Spinal cord (tissue), 10 donors: ENCODE measurements around the gene SLC6A17. TPM values are rescaled to one million over a fixed set of nuclear protein-coding genes. Genes with fewer than 3 reads are reported as not detected.
A peak's percentile ranks its signal among the peaks of the same experiment; 100 is the strongest.

ENCODE experiments used
- DNase-seq, 6 donors: peaks; one replicate each; pipeline versions ENCODE4 v3.0.0 to v3.0.0-alpha.2; 2013 to 2015; ENCODE audit warnings: low spot score in 6 of 6, low read depth in 4 of 6
- H3K27ac ChIP-seq: one replicate; pipeline ENCODE4 v1.5.1; 2013; ENCODE audit warnings: low read depth, low read length, control low read depth
- H3K27me3 ChIP-seq: one replicate; pipeline ENCODE4 v1.6.1; 2013; ENCODE audit warnings: low read length; ENCODE audit not compliant: control insufficient read depth, insufficient read depth
- H3K36me3 ChIP-seq: one replicate; pipeline ENCODE4 v1.6.1; 2013; ENCODE audit warnings: low read length; ENCODE audit not compliant: control insufficient read depth, insufficient read depth
- H3K4me1 ChIP-seq: one replicate; pipeline ENCODE4 v1.6.1; 2013; ENCODE audit warnings: low read length; ENCODE audit not compliant: control insufficient read depth, insufficient read depth
- H3K4me3 ChIP-seq: one replicate; pipeline ENCODE4 v1.5.1; 2013; ENCODE audit warnings: low read depth, low read length, control low read depth
- H3K9me3 ChIP-seq: one replicate; pipeline ENCODE4 v1.6.1; 2013; ENCODE audit warnings: low read length; ENCODE audit not compliant: control insufficient read depth, insufficient read depth
- WGBS: methylation state at CpG from one replicate; pipeline ENCODE4 v1.1.5; 2013; ENCODE audit warnings: missing lambda C conversion rate; ENCODE audit not compliant: insufficient coverage; 5-methylcytosine and 5-hydroxymethylcytosine counted together
- long read RNA-seq, 4 donors: transcript quantifications; one replicate each; lab custom pipeline, GENCODE V29; 2026
- polyA plus RNA-seq, 2 donors: library from polyadenylated mRNA; unstranded; fragments of 120-200 nt; gene quantifications; one replicate each; pipeline ENCODE4 v1.2.1, GENCODE V29; 2013; ENCODE audit not compliant: insufficient read length in 2 of 2
- total RNA-seq, 2 donors: library from RNA; depleted of rRNA in 1 of 2; stranded (reverse); fragments of 120-200 nt in 1 of 2; fragments of >200 nt in 1 of 2; gene quantifications; one replicate each; pipeline versions ENCODE4 v1.2.3 to v1.2.4, GENCODE V29; 2013 to 2014
- donor health status: healthy.

SLC6A17 gene
- total RNA-seq (10 to 100 TPM in 1 of 2 donors, 1 to 10 TPM in 1; 2.6 to 10.4 TPM), polyA plus RNA-seq (10 to 100 TPM; 16.6 to 18.9 TPM)
- long read RNA-seq, donor 1: 0 reads
- long read RNA-seq, donor 2: 0 reads
- long read RNA-seq, donor 3: 0 reads
- long read RNA-seq, donor 4: 0 reads

DNA sequence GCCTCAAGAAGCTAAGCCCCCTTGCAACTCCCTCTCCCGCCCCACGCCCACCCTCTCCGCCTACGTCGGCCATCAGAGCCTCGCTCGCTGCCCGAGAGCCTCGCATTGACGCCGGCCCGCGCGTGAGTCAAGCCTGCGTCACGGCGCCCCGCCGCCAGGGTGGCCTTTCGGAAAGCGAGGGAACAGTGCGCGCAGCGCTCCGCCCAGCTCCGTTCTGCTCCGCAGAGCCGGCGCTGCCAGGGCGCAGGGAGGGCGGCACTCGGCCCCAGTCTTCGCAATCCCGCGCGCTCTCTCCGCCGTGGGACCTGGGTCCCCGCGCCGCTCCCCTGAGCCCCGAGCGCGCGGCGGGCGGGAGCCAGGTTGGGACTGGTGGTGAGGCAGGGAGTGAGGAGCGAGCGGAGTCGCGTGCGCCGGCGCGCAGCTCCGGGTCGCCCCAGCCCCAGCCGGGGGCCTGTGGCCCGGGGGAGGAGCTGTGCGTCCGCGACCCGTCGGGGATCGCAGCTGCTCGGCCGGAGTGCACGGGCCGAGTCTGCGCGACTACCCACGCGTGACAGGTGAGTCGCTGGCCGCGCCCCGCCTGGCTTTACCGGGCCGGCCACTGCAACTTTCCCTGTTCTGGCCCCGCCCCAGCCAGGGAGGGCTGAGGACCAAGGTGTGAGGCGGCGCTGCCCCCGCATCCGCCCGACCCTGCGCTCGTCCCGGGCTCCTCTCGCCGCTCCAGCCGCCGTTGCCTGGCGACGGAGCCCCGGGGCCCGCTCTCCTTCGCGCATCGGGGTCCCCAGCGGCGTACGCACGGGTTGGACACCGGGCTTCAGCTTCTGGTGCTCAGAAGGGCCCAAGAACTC lies at the start of gene SLC6A17:
Gene SLC6A17, plus strand, starts transcription at position 165 of the 845 bp plus-strand sequence. CDS start 16,436 bp downstream, outside the sequence.
- H3K27me3 ChIP-seq: peaks cover 53% of the 10 kb centered on the region
- under 1% methylated on average over 104 of the region's 104 CpGs for WGBS
- no peak within 1 kb of the TSS for H3K27ac ChIP-seq
- H3K9me3 ChIP-seq: no peaks in the 10 kb centered on the region
- H3K36me3 ChIP-seq: no peaks in the 10 kb centered on the region
- peak within 1 kb of the TSS; percentile 0 for H3K4me3 ChIP-seq
- peaks cover 14% of the 10 kb centered on the region for H3K4me1 ChIP-seq
- DNase-seq: peak in 2 of 6 donors; percentile 74 to 88

GRCh38 chr1:110102081-110102480 lies 48.2 kb upstream of the SLC6A17 start:
- Histone ChIP-seq H3K27me3 (no peaks in the 10 kb centered on the region), H3K9me3 (no peaks in the 10 kb centered on the region), H3K4me3 (no peak overlapping the region), H3K4me1 (peaks cover 8% of the 10 kb centered on the region), H3K36me3 (no peaks in the 10 kb centered on the region), H3K27ac (no peak overlapping the region)
- WGBS: 68% methylated on average over 5 of the region's 7 CpGs
- DNase-seq: no peak

- Histone ChIP-seq H3K4me3 (no peak overlapping the region), H3K9me3 (no peaks in the 10 kb centered on the region), H3K27me3 (peaks cover 2% of the 10 kb centered on the region), H3K4me1 (peaks cover 8% of the 10 kb centered on the region), H3K36me3 (no peaks in the 10 kb centered on the region), H3K27ac (no peak overlapping the region)
- peak in 3 of 6 donors; percentile 43 to 88 (median 81) for DNase-seq
- WGBS: 23% methylated on average over 8 of the region's 8 CpGs
Observed at GRCh38 chr1:110106013-110106941, 44.0 kb upstream of the SLC6A17 start.

DNA sequence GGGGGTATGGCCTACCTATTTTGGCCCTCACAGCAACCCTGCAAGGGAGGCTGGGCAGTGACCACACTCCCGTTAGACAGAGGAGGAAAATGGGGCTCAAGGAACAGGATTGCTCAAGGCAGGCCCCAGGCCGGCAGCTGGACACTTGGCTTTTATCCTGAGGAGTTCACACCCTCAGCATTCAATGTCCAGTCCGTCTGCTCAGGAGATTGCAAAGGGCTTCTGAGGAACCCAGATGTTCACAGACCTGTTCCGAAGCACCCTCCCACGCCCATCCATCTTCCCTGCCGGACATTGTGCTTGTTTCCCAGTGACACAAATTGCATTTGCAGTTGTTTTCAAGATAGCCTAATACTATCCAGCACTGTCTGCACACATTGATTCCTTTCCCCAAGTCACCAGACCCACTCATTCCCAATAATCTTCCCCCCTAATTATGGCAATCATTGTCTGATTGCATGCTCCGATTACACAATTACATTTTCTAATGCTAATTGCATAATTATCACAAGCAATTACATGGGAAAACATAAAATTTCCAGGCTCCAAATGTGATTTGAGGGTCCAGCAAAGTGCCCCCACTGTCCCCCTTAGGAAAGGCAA lies 42.3 kb upstream of the SLC6A17 start:
- H3K27me3 ChIP-seq: peaks cover 2% of the 10 kb centered on the region
- H3K9me3 ChIP-seq: no peaks in the 10 kb centered on the region
- H3K4me1 ChIP-seq: peaks cover 8% of the 10 kb centered on the region
- DNase-seq: peak in 1 of 6 donors; percentile 20
- H3K27ac ChIP-seq: no peak overlapping the region
- no peak overlapping the region for H3K4me3 ChIP-seq
- WGBS: 57% methylated on average over 7 of the region's 7 CpGs
- no peaks in the 10 kb centered on the region for H3K36me3 ChIP-seq

- no peak overlapping the region for H3K4me3 ChIP-seq
- no peak for DNase-seq
- no peaks in the 10 kb centered on the region for H3K36me3 ChIP-seq
- H3K27ac ChIP-seq: no peak overlapping the region
- 88% methylated on average over 4 of the region's 4 CpGs for WGBS
- peaks cover 24% of the 10 kb centered on the region for H3K4me1 ChIP-seq
- peaks cover 2% of the 10 kb centered on the region for H3K27me3 ChIP-seq
- no peaks in the 10 kb centered on the region for H3K9me3 ChIP-seq
Observed at GRCh38 chr1:110111081-110111480, 39.2 kb upstream of the SLC6A17 start.

DNA sequence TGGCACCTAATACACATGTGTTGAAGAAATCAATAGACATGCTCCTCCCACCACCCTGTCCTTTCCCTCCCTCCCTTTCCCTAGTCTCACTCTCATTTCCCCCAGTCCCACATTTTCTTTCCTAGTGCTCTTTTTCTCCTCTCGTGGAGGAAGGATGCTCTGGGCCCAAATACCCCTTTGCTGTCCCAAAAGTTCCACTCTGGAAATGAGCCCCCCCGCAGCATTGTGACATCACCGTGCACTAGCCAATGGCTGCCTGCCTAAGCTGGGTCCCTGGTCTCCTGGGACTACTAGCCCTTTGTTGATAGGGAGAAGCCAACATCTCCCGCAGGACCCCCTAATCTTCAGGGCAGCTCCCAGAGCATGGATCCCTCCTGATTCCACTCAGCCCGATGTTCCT lies 38.2 kb upstream of the SLC6A17 start, which contains the start of gene UBL4B:
Gene UBL4B, plus strand, starts transcription at position 301 of the 400 bp plus-strand sequence. Its CDS starts 92 bp downstream, at position 393.
- H3K4me1 ChIP-seq: peaks cover 19% of the 10 kb centered on the region
- H3K27me3 ChIP-seq: peaks cover 2% of the 10 kb centered on the region
- no peak for DNase-seq
- 86% methylated on average over 5 of the region's 5 CpGs for WGBS
- no peaks in the 10 kb centered on the region for H3K36me3 ChIP-seq
- no peak within 1 kb of the TSS for H3K4me3 ChIP-seq
- H3K27ac ChIP-seq: no peak within 1 kb of the TSS
- H3K9me3 ChIP-seq: no peaks in the 10 kb centered on the region

GRCh38 chr1:110112656-110113055 lies 37.6 kb upstream of the SLC6A17 start:
- H3K9me3 ChIP-seq: no peaks in the 10 kb centered on the region
- no peak overlapping the region for H3K4me3 ChIP-seq
- peaks cover 19% of the 10 kb centered on the region for H3K4me1 ChIP-seq
- no peak for DNase-seq
- no peaks in the 10 kb centered on the region for H3K27me3 ChIP-seq
- no peak overlapping the region for H3K27ac ChIP-seq
- H3K36me3 ChIP-seq: no peaks in the 10 kb centered on the region
- 91% methylated on average over 9 of the region's 9 CpGs for WGBS

DNA sequence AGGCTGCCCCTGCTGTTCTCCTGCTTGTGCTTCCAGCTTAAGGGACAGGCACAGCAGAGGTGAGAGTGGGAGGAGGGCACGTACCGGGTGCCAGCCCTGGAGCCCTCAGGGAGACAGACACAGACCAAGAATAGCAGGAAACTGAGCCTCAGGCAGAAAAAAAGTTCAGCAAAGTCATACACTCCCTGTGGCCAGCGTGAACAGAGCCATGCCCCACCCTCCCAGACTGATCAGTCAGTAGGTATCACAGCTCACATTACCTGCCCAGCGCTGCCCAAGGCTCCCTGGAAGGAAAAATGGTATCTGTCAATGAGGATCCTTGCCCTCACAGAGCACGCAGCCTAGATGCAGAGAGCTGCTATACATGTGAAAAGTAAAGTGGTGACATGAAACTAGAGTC lies 36.7 kb upstream of the SLC6A17 start:
- Histone ChIP-seq H3K27ac (no peak overlapping the region), H3K4me1 (peaks cover 19% of the 10 kb centered on the region), H3K9me3 (no peaks in the 10 kb centered on the region), H3K27me3 (no peaks in the 10 kb centered on the region), H3K36me3 (no peaks in the 10 kb centered on the region), H3K4me3 (no peak overlapping the region)
- 68% methylated on average over 5 of the region's 5 CpGs for WGBS
- no peak for DNase-seq

DNA sequence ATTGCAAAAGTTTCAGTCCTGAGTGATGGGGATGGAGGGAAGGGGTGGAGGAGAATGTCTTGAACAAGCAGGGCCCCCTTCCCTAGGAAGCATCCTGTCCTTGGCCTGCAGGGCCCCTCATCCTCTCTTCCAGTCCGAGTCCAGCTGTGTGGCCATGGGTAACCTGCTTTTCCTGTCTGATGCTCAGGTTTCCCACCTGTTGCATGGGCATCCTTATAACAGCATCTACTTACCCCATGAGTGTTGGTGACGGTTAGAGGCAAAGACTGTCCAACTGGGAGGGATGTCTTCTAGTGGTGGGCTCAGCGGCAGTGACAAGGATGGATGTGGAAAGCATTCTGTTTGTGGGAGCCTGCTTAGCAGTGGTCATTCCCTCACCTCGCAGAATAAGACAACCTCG lies 36.1 kb upstream of the SLC6A17 start:
- Histone ChIP-seq H3K4me1 (peaks cover 19% of the 10 kb centered on the region), H3K36me3 (no peaks in the 10 kb centered on the region), H3K4me3 (no peak overlapping the region), H3K9me3 (no peaks in the 10 kb centered on the region), H3K27me3 (no peaks in the 10 kb centered on the region), H3K27ac (no peak overlapping the region)
- 86% methylated on average over 1 of the region's 5 CpGs for WGBS
- no peak for DNase-seq
